Prostate gland (tissue), 2 donors: ENCODE data around the gene HDLBP. TPM values are rescaled to one million over a fixed set of nuclear protein-coding genes. Genes with fewer than 3 reads are reported as not detected.
A peak's percentile ranks its signal among the peaks of the same experiment; 100 is the strongest.

Experiments
- DNase-seq: peaks from one replicate; pipeline ENCODE4 v3.0.0-alpha.2; 2019; ENCODE audit warnings: low spot score
- H3K27ac ChIP-seq, 2 donors: fragments of 200-600 bp; sonication (generic); 2 replicates each; pipeline ENCODE4 v1.5.1; 2017 to 2019
- H3K27me3 ChIP-seq: fragments of 200-600 bp; sonication (generic); replicated peaks from 2 replicates; pipeline ENCODE4 v1.5.1; 2019; ENCODE audit not compliant: insufficient read depth
- H3K36me3 ChIP-seq, 2 donors: fragments of 200-600 bp; sonication (generic); 1 replicate in 1 of 2; 2 replicates in 1 of 2; pipeline versions ENCODE4 v1.5.1 to v1.8.1; 2017 to 2019
- H3K4me1 ChIP-seq: fragments of 200-600 bp; sonication (generic); replicated peaks from 2 replicates; pipeline ENCODE4 v1.5.1; 2019
- H3K4me3 ChIP-seq, 2 donors: fragments of 200-600 bp; sonication (generic); 2 replicates each; pipeline ENCODE4 v1.5.1; 2017 to 2019
- H3K9me3 ChIP-seq: fragments of 200-600 bp; sonication (generic); 2 replicates; pipeline ENCODE4 v1.5.1; 2017
- POLR2A ChIP-seq: fragments of 450-650 bp; IDR thresholded peaks from one replicate; pipeline ENCODE4 v1.6.1; 2016; ENCODE audit warnings: antibody characterized with exemption, mild to moderate bottlenecking
- POLR2AphosphoS5 ChIP-seq: sonication (generic); formaldehyde crosslinking; IDR thresholded peaks from one replicate; pipeline ENCODE4 v1.6.1; 2017; ENCODE audit warnings: antibody characterized with exemption
- WGBS: methylation state at CpG from one replicate; pipeline ENCODE4 v1.1.5; 2018; 5-methylcytosine and 5-hydroxymethylcytosine counted together
- intact Hi-C: fragments of 100-400 bp; cut with DNase I; formaldehyde crosslinking; loops from one replicate; pipeline ENCODE4 v1.14.2; 2022
- total RNA-seq, 2 donors: library from RNA; depleted of rRNA; stranded (reverse); fragments of >200 nt; gene quantifications; one replicate each; pipeline ENCODE4 v1.1.0, GENCODE V29; 2016
- TF ChIP-seq, protein P1 (sequence below), 4 experiments: fragments of 200-600 bp in 2 of 4; fragments of 450-650 bp in 2 of 4; sonication (generic) in 2 of 4; IDR thresholded peaks; 1 replicate in 3 of 4; 2 replicates in 1 of 4; pipeline ENCODE4 v1.5.1; 2016 to 2019; ENCODE audit warnings: antibody characterized with exemption in 4 of 4, mild to moderate bottlenecking in 2 of 4, moderate library complexity in 2 of 4

The HDLBP gene
- total RNA-seq, 2 donors from 2014 or later = 529 to 612 TPM

DNA sequence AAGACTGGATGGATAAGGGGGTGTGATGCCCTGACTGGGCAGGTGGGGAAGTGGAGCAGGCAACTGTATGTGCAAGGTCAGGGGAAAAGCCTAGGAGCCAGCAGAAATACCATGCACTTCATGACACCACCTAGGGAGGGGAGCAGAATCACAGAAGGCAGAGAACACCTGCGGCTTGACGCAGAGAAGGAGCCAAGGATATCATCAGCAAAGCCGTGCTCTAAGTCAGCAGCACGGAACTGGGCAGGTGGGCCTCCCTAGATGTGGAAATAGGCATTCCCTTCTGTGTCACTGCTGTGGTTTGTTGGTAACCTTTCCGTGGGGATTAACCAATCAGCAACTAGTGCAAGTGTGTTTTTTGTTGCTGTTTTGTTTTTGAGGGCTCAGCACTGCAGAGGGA is 41.3 kb downstream of the HDLBP start:
- no peak for TF ChIP-seq POLR2AphosphoS5
- TF ChIP-seq POLR2A = no peak
- TF ChIP-seq, protein P1, sequence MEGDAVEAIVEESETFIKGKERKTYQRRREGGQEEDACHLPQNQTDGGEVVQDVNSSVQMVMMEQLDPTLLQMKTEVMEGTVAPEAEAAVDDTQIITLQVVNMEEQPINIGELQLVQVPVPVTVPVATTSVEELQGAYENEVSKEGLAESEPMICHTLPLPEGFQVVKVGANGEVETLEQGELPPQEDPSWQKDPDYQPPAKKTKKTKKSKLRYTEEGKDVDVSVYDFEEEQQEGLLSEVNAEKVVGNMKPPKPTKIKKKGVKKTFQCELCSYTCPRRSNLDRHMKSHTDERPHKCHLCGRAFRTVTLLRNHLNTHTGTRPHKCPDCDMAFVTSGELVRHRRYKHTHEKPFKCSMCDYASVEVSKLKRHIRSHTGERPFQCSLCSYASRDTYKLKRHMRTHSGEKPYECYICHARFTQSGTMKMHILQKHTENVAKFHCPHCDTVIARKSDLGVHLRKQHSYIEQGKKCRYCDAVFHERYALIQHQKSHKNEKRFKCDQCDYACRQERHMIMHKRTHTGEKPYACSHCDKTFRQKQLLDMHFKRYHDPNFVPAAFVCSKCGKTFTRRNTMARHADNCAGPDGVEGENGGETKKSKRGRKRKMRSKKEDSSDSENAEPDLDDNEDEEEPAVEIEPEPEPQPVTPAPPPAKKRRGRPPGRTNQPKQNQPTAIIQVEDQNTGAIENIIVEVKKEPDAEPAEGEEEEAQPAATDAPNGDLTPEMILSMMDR (IDR thresholded peaks at IDR 0.05) = no peak

DNA sequence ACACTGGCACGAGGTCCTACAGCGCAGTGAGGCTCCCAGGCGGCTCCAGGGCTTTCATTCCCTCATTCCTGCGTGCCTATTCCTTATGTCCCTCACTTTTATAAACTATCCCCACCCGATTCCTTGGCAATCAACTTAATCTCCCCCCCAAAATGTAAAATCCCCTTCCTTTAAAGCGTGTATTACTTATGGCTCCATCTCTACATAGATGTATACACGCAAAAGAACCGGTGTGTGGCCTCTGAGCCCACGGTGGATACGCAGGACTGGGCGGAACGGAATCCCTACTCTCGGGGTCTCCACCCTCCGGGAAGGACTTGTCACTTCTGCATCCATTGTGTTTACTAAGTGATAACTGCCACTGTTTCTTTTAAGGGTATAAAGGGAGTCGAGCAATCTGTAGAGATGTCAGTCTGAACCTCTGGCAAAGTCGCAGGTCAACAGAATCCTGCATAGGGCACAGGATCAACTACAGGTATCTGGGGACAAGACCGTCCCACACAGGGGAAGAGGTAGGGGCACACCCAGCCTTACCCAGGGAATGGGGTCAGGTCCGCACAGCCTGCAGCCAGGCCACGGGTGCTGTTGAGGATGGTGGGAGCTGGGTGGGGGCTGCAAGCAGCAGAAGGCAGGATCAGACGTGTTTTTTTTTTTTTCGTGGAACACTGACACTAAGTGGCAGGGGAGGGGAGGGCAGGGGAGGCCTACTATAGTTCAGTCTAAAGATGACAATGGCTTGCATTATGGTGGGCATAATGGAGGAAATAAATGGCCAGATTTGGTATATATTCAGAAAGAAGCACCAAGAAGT is 42.1 kb downstream of the HDLBP start:
- intact Hi-C loops = loop anchor here (2.0 to 5.0 kb wide), 3 partner anchors 41 to 171 kb away; partner anchors contain the start of genes FARP2, HDLBP, MTERF4 and SEPTIN2
- 56% methylated on average over 21 of the region's 21 CpGs for WGBS
- Histone ChIP-seq H3K27ac (peak overlapping the region; percentile 93 to 99), H3K27me3 (no peaks in the 10 kb centered on the region), H3K4me3 (peak overlapping the region; percentile 94 to 100), H3K9me3 (no peaks in the 10 kb centered on the region), H3K36me3 (no peaks in the 10 kb centered on the region), H3K4me1 (peaks cover 9% of the 10 kb centered on the region)
- no peak for TF ChIP-seq POLR2AphosphoS5
- TF ChIP-seq, protein P1 (IDR thresholded peaks at IDR 0.05) = no peak
- no peak for TF ChIP-seq POLR2A
- DNase-seq = no peak

More for the DNA sequence above, 41.3 kb downstream of the HDLBP start:
- Histone ChIP-seq H3K4me1 (peaks cover 6% of the 10 kb centered on the region), H3K36me3 (no peaks in the 10 kb centered on the region), H3K27me3 (no peaks in the 10 kb centered on the region), H3K27ac (peak overlapping the region in 1 of 2 donors; percentile 99), H3K4me3 (no peak overlapping the region), H3K9me3 (no peaks in the 10 kb centered on the region)
- intact Hi-C loops = loop anchor here (5.0 kb wide), 2 partner anchors 83 to 172 kb away; partner anchors contain the start of genes FARP2 and MTERF4
- no peak for DNase-seq
- 87% methylated on average over 5 of the region's 5 CpGs for WGBS

DNA sequence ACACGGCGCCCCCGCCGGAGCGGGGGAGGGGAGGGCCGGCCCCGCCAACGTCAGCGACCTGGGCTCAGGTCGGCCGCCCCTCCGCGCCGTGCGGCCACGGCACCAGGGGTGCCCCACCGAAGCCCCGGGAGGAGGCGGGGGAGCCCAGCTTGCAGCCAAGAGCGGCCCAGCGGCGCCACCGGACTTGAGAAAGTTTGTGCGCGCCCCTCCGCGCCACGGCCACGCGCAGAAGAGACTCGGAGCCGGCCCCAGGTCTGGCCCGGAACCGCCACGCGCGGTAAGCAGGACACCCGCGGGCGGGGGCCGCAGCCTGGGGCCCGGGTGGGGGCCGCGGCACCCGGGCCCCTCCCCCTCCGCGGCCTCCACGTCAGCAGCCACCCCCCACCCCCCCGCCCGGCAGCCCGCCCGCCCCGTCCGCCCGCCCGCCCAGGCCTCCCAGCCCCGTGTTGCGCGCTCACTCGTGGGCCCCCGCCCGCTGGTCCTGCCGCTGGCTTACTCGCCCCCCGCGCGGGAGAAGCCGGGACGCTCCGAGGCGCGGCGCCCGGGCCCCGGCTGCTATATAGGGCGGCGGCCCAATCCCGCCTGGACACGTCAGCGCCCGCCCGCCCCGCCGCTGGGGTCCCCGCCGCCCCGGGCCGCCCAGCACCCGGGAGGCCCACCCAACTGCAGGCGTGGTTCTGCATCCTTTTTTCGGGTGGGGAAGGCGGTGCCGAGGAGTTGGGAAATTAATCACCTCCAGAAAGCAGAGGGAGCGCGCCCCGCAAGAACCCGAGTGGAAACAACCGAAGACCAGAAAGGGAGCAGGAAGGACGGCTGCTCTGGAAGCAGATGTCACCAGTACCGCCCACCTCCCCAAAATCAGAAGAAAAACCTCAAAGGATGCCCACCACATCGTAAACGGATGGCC is 42.9 kb downstream of the HDLBP start:
- H3K4me3 ChIP-seq = peak overlapping the region; percentile 94 to 100
- TF ChIP-seq POLR2A = peak; percentile 50
- no peak for TF ChIP-seq POLR2AphosphoS5
- WGBS = under 1% methylated on average over 66 of the region's 102 CpGs
- H3K27ac ChIP-seq = peak overlapping the region; percentile 93 to 99
- peak; percentile 62 for DNase-seq
- no peaks in the 10 kb centered on the region for H3K9me3 ChIP-seq
- peaks cover 9% of the 10 kb centered on the region for H3K4me1 ChIP-seq
- H3K36me3 ChIP-seq = no peaks in the 10 kb centered on the region
- H3K27me3 ChIP-seq = no peaks in the 10 kb centered on the region
- intact Hi-C loops = loop anchor here (2.0 to 5.0 kb wide), 3 partner anchors 42 to 170 kb away; partner anchors contain the start of genes FARP2, HDLBP, MTERF4 and SEPTIN2

DNA sequence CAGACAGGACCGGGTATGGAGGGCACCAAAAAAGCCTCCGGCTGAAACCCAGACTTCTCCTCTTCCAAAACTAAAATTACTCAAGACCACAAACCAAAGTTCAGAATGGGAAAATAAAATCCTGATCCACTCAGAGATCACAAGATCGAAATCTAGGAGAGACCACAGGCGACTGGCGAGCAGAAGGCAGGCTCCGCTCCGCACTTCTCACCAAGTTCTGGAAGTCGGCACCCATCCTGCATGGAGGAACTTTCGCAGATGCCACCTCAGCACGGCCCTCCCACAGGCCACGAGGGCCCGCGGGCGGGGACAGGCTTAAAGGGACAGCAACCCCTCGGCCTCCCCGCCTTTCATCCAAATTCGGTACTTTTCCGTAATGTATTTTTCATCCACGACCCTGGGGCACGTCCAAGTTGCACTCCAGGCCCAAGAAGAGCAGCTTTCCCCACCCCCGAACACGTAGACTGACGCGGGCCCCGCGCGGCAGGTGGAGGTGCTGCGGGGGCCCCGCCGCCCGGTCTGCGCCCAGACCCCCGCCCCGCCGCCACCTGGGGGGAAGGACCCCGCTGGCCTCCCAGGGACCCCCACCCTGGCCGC is 43.7 kb downstream of the HDLBP start:
- H3K36me3 ChIP-seq = no peaks in the 10 kb centered on the region
- H3K27me3 ChIP-seq = no peaks in the 10 kb centered on the region
- peak; percentile 88 for DNase-seq
- WGBS = under 1% methylated on average over 36 of the region's 37 CpGs
- no peaks in the 10 kb centered on the region for H3K9me3 ChIP-seq
- peaks cover 9% of the 10 kb centered on the region for H3K4me1 ChIP-seq
- peak overlapping the region; percentile 94 to 100 for H3K4me3 ChIP-seq
- intact Hi-C loops = loop anchor here (2.0 to 5.0 kb wide), 3 partner anchors 43 to 170 kb away; partner anchors contain the start of genes FARP2, HDLBP, MTERF4 and SEPTIN2
- peak; percentile 78 for TF ChIP-seq POLR2A
- peak; percentile 90 for TF ChIP-seq POLR2AphosphoS5
- TF ChIP-seq, protein P1 (IDR thresholded peaks at IDR 0.05) = no peak
- peak overlapping the region; percentile 93 to 99 for H3K27ac ChIP-seq
